ENCODE results near the gene TAF4B. TPM values are rescaled to one million over a fixed set of nuclear protein-coding genes. Genes with fewer than 3 reads are reported as not detected.

The TAF4B gene
- total RNA-seq, 1 experiment from 2014 or later, result 2.0 TPM

- DNase-seq (ENCODE audit: low spot score), result no peak
- H3K27me3 ChIP-seq (replicated peaks; ENCODE audit: insufficient read depth, low read depth, low read length, poor library complexity), result no peaks in the 10 kb centered on the region
- ChIA-PET CTCF (no interaction called here), POLR2A (ENCODE audit: low non-redundant PET) (no interaction called here)
- H3K27ac ChIP-seq (ENCODE audit: low read depth, low read length, poor library complexity, severe bottlenecking), result no peak overlapping the region
- no peaks in the 10 kb centered on the region for H3K36me3 ChIP-seq (ENCODE audit: insufficient read depth, low read length, poor library complexity, severe bottlenecking)
- H3K9me3 ChIP-seq (ENCODE audit: low read depth, low read length, poor library complexity, severe bottlenecking), result no peaks in the 10 kb centered on the region
- no TSS peak for BruUV-seq (replicated peaks)
- H3K4me1 ChIP-seq (ENCODE audit: insufficient read depth, low read length, poor library complexity, severe bottlenecking), result no peaks in the 10 kb centered on the region
- intact Hi-C loops (cut with micrococcal nuclease; ENCODE audit: unreplicated experiment), result no loop called here
- no peak overlapping the region for H3K4me3 ChIP-seq (ENCODE audit: low read depth, low read length, poor library complexity, severe bottlenecking)
- TF ChIP-seq CTCF (conservative IDR thresholded peaks at IDR 0.05; ENCODE audit: low read depth, low read length) (no peak), EZH2 (IDR thresholded peaks at IDR 0.05; ENCODE audit: borderline replicate concordance, low read depth, low read length, poor library complexity, severe bottlenecking) (no peak)
Measured at GRCh38 chr18:26394047-26394654, 167.9 kb downstream of the TAF4B start.

GRCh38 chr18:26397019-26397418 is 170.8 kb downstream of the TAF4B start:
- CTCF ChIA-PET, result no interaction called here
- no TSS peak for BruUV-seq (replicated peaks)

GRCh38 chr18:26403491-26403890 is 177.2 kb downstream of the TAF4B start:
- Histone ChIP-seq H3K4me1 (ENCODE audit: insufficient read depth, low read length, poor library complexity, severe bottlenecking) (no peaks in the 10 kb centered on the region), H3K9me3 (ENCODE audit: low read depth, low read length, poor library complexity, severe bottlenecking) (no peaks in the 10 kb centered on the region), H3K36me3 (ENCODE audit: insufficient read depth, low read length, poor library complexity, severe bottlenecking) (no peaks in the 10 kb centered on the region), H3K27ac (ENCODE audit: low read depth, low read length, poor library complexity, severe bottlenecking) (no peak overlapping the region), H3K4me3 (ENCODE audit: low read depth, low read length, poor library complexity, severe bottlenecking) (no peak overlapping the region), H3K27me3 (replicated peaks; ENCODE audit: insufficient read depth, low read depth, low read length, poor library complexity) (no peaks in the 10 kb centered on the region)
- ChIA-PET POLR2A (ENCODE audit: low non-redundant PET) (no interaction called here), CTCF (no interaction called here)
- TF ChIP-seq CTCF (conservative IDR thresholded peaks at IDR 0.05; ENCODE audit: low read depth, low read length), result no peak
- TF ChIP-seq EZH2 (IDR thresholded peaks at IDR 0.05; ENCODE audit: borderline replicate concordance, low read depth, low read length, poor library complexity, severe bottlenecking), result no peak
- DNase-seq (ENCODE audit: low spot score), result no peak
- intact Hi-C loops (cut with micrococcal nuclease; ENCODE audit: unreplicated experiment), result loop anchor here (10.0 kb wide), 1 partner anchor 601 kb away; no protein-coding TSS in a partner anchor
- BruUV-seq (replicated peaks), result no TSS peak

More at GRCh38 chr18:26397019-26397418, 170.8 kb downstream of the TAF4B start:
- H3K4me3 ChIP-seq (ENCODE audit: low read depth, low read length, poor library complexity, severe bottlenecking), result no peak overlapping the region
- TF ChIP-seq CTCF (conservative IDR thresholded peaks at IDR 0.05; ENCODE audit: low read depth, low read length), result no peak
- no peak for TF ChIP-seq EZH2 (IDR thresholded peaks at IDR 0.05; ENCODE audit: borderline replicate concordance, low read depth, low read length, poor library complexity, severe bottlenecking)
- no peaks in the 10 kb centered on the region for H3K36me3 ChIP-seq (ENCODE audit: insufficient read depth, low read length, poor library complexity, severe bottlenecking)
- H3K27me3 ChIP-seq (replicated peaks; ENCODE audit: insufficient read depth, low read depth, low read length, poor library complexity), result no peaks in the 10 kb centered on the region
- H3K4me1 ChIP-seq (ENCODE audit: insufficient read depth, low read length, poor library complexity, severe bottlenecking), result no peaks in the 10 kb centered on the region
- DNase-seq (ENCODE audit: low spot score), result no peak
- no peak overlapping the region for H3K27ac ChIP-seq (ENCODE audit: low read depth, low read length, poor library complexity, severe bottlenecking)
- POLR2A ChIA-PET (ENCODE audit: low non-redundant PET), result no interaction called here
- H3K9me3 ChIP-seq (ENCODE audit: low read depth, low read length, poor library complexity, severe bottlenecking), result no peaks in the 10 kb centered on the region
- intact Hi-C loops (cut with micrococcal nuclease; ENCODE audit: unreplicated experiment), result no loop called here

All from A673 (cell line).